Measurements from ENCODE around the gene YTHDF2.
"Not testable (repeated sequence)": the region's sequence is repeated elsewhere in the genome, so short reads cannot be mapped to it uniquely, and the experiment has no call there.

The YTHDF2 gene

GRCh38 chr1:28779751-28780408, 43.1 kb downstream of the YTHDF2 start:
- Mint-ChIP-seq H3K9me3 (no peaks in the 10 kb centered on the region), H3K27me3 (no peaks in the 10 kb centered on the region), H3K4me3 (no peak overlapping the region), H3K4me1 (peaks cover 9% of the 10 kb centered on the region), H3K27ac (no peak overlapping the region)
- DNase-seq: no peak
- no peak for ATAC-seq

GRCh38 chr1:28781305-28781704, 44.6 kb downstream of the YTHDF2 start:
- Mint-ChIP-seq H3K27me3 (no peaks in the 10 kb centered on the region), H3K4me1 (peaks cover 10% of the 10 kb centered on the region), H3K27ac (no peak overlapping the region), H3K4me3 (no peak overlapping the region), H3K9me3 (no peaks in the 10 kb centered on the region)
- no peak for DNase-seq
- no peak for ATAC-seq

GRCh38 chr1:28782011-28782410, 45.3 kb downstream of the YTHDF2 start:
- ATAC-seq: no peak
- no peak overlapping the region for H3K27ac Mint-ChIP-seq
- H3K27me3 Mint-ChIP-seq: no peaks in the 10 kb centered on the region
- DNase-seq: no peak
- H3K4me1 Mint-ChIP-seq: peaks cover 10% of the 10 kb centered on the region
- H3K9me3 Mint-ChIP-seq: no peaks in the 10 kb centered on the region
- H3K4me3 Mint-ChIP-seq: no peak overlapping the region

GRCh38 chr1:28783363-28783762, 46.6 kb downstream of the YTHDF2 start:
- no peak overlapping the region for H3K27ac Mint-ChIP-seq

GRCh38 chr1:28789412-28789811, 52.7 kb downstream of the YTHDF2 start:
- no peak overlapping the region for H3K27ac Mint-ChIP-seq
- H3K4me1 Mint-ChIP-seq: peaks cover 10% of the 10 kb centered on the region
- H3K27me3 Mint-ChIP-seq: peaks cover 7% of the 10 kb centered on the region
- no peak overlapping the region for H3K4me3 Mint-ChIP-seq
- no peak for ATAC-seq
- DNase-seq: no peak
- H3K9me3 Mint-ChIP-seq: no peaks in the 10 kb centered on the region

More at GRCh38 chr1:28783363-28783762, 46.6 kb downstream of the YTHDF2 start:
- DNase-seq (no peak), ATAC-seq (no peak)
- H3K4me3 Mint-ChIP-seq: no peak overlapping the region
- peaks cover 10% of the 10 kb centered on the region for H3K4me1 Mint-ChIP-seq
- peaks cover 2% of the 10 kb centered on the region for H3K27me3 Mint-ChIP-seq
- H3K9me3 Mint-ChIP-seq: no peaks in the 10 kb centered on the region

GRCh38 chr1:28789816-28790215, 53.1 kb downstream of the YTHDF2 start:
- DNase-seq (no peak), ATAC-seq (no peak)
- peak overlapping the region in 1 of 2 donors; percentile 65 for H3K27ac Mint-ChIP-seq
- H3K4me1 Mint-ChIP-seq: peaks cover 10% of the 10 kb centered on the region
- H3K4me3 Mint-ChIP-seq: no peak overlapping the region
- no peaks in the 10 kb centered on the region for H3K9me3 Mint-ChIP-seq
- H3K27me3 Mint-ChIP-seq: peaks cover 7% of the 10 kb centered on the region

- Mint-ChIP-seq H3K4me3 (no peak overlapping the region), H3K9me3 (no peaks in the 10 kb centered on the region), H3K27ac (no peak overlapping the region), H3K4me1 (peaks cover 3% of the 10 kb centered on the region), H3K27me3 (peaks cover 7% of the 10 kb centered on the region)
- DNase-seq (no peak), ATAC-seq (no peak)
Observed at GRCh38 chr1:28790377-28791035, 53.8 kb downstream of the YTHDF2 start.

- not testable (repeated sequence) for H3K9me3 Mint-ChIP-seq, H3K4me3 Mint-ChIP-seq, ATAC-seq, H3K4me1 Mint-ChIP-seq, H3K27ac Mint-ChIP-seq, DNase-seq, H3K27me3 Mint-ChIP-seq
Observed at GRCh38 chr1:28791929-28792328, 55.2 kb downstream of the YTHDF2 start.

- Mint-ChIP-seq H3K27me3 (peaks cover 7% of the 10 kb centered on the region), H3K4me3 (no peak overlapping the region), H3K4me1 (no peaks in the 10 kb centered on the region), H3K27ac (no peak overlapping the region), H3K9me3 (no peaks in the 10 kb centered on the region)
- ATAC-seq (no peak), DNase-seq (no peak)
Observed at GRCh38 chr1:28792644-28793121, 55.9 kb downstream of the YTHDF2 start.

- H3K27me3 Mint-ChIP-seq, H3K4me3 Mint-ChIP-seq, ATAC-seq, DNase-seq, H3K27ac Mint-ChIP-seq, H3K4me1 Mint-ChIP-seq, H3K9me3 Mint-ChIP-seq: not testable (repeated sequence)
Observed at GRCh38 chr1:28794582-28794981, 57.8 kb downstream of the YTHDF2 start.

- Mint-ChIP-seq H3K4me3 (no peak overlapping the region), H3K27me3 (no peaks in the 10 kb centered on the region), H3K4me1 (no peaks in the 10 kb centered on the region), H3K27ac (no peak overlapping the region), H3K9me3 (no peaks in the 10 kb centered on the region)
- DNase-seq (no peak), ATAC-seq (no peak)
Observed at GRCh38 chr1:28796352-28797211, 59.8 kb downstream of the YTHDF2 start.

GRCh38 chr1:28800324-28800723, 63.6 kb downstream of the YTHDF2 start:
- H3K27me3 Mint-ChIP-seq: no peaks in the 10 kb centered on the region
- no peaks in the 10 kb centered on the region for H3K4me1 Mint-ChIP-seq
- no peak for DNase-seq
- ATAC-seq: no peak
- no peak overlapping the region for H3K27ac Mint-ChIP-seq
- no peak overlapping the region for H3K4me3 Mint-ChIP-seq
- no peaks in the 10 kb centered on the region for H3K9me3 Mint-ChIP-seq

GRCh38 chr1:28801461-28801860, 64.7 kb downstream of the YTHDF2 start:
- DNase-seq: no peak
- Mint-ChIP-seq H3K27me3 (peaks cover 6% of the 10 kb centered on the region), H3K9me3 (no peaks in the 10 kb centered on the region), H3K4me3 (no peak overlapping the region), H3K27ac (no peak overlapping the region), H3K4me1 (no peaks in the 10 kb centered on the region)
- no peak for ATAC-seq

- no peak for ATAC-seq
- Mint-ChIP-seq H3K27me3 (peaks cover 7% of the 10 kb centered on the region), H3K27ac (no peak overlapping the region)
Observed at GRCh38 chr1:28803051-28803450, 66.3 kb downstream of the YTHDF2 start.

GRCh38 chr1:28803662-28804061, 66.9 kb downstream of the YTHDF2 start:
- DNase-seq (no peak), ATAC-seq (no peak)
- H3K4me3 Mint-ChIP-seq: no peak overlapping the region
- H3K9me3 Mint-ChIP-seq: no peaks in the 10 kb centered on the region
- H3K4me1 Mint-ChIP-seq: no peaks in the 10 kb centered on the region
- H3K27me3 Mint-ChIP-seq: peaks cover 7% of the 10 kb centered on the region
- no peak overlapping the region for H3K27ac Mint-ChIP-seq

More at GRCh38 chr1:28803051-28803450, 66.3 kb downstream of the YTHDF2 start:
- no peak for DNase-seq
- Mint-ChIP-seq H3K4me1 (no peaks in the 10 kb centered on the region), H3K4me3 (no peak overlapping the region), H3K9me3 (no peaks in the 10 kb centered on the region)

GRCh38 chr1:28804071-28804470, 67.3 kb downstream of the YTHDF2 start:
- ATAC-seq: no peak

More at GRCh38 chr1:28804071-28804470, 67.3 kb downstream of the YTHDF2 start:
- peaks cover 7% of the 10 kb centered on the region for H3K27me3 Mint-ChIP-seq
- DNase-seq: no peak
- H3K9me3 Mint-ChIP-seq: no peaks in the 10 kb centered on the region
- no peak overlapping the region for H3K4me3 Mint-ChIP-seq
- no peaks in the 10 kb centered on the region for H3K4me1 Mint-ChIP-seq
- no peak overlapping the region for H3K27ac Mint-ChIP-seq

All from stimulated activated naive CD8-positive, alpha-beta T cell treated with anti-CD3 and anti-CD28 coated beads, Interleukin-15, amount 100 ng/mL, for 72 hours (primary cell).